SKM-1 (cell line): ENCODE measurements around the gene ARHGEF3.

ENCODE experiments used
- DNase-seq: peaks from one replicate; lab custom pipeline; 2025; ENCODE audit not compliant: unreplicated experiment; lab: John Stamatoyannopoulos, UW

The ARHGEF3 gene

GRCh38 chr3:56823984-56824703, 22.4 kb upstream of the ARHGEF3 start:
- DNase-seq, result no peak

DNA sequence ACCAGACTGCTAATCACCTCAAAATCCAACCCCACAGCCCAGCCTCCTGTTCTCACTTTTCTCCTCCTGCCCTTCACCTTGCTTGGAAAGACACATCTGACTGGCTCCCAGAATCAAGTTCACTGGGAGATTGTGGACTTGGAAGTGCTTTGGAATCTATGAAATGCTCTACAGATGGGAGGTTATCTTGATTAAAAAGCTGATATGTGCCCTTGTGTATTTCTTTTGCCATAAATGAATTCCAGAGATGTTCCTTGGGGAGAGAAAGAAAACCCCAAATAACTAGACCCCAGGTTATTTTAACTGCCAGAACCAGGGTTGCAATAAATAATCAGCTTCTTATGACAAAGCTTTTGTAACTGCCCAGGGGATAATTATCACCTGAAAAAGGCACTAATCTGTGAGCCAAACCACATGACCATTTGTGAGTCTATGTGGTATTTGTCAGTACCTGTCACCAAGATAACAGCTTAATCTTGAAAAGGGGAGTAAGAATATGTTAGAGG, 21.7 kb upstream of the ARHGEF3 start:
- DNase-seq, result no peak

DNA sequence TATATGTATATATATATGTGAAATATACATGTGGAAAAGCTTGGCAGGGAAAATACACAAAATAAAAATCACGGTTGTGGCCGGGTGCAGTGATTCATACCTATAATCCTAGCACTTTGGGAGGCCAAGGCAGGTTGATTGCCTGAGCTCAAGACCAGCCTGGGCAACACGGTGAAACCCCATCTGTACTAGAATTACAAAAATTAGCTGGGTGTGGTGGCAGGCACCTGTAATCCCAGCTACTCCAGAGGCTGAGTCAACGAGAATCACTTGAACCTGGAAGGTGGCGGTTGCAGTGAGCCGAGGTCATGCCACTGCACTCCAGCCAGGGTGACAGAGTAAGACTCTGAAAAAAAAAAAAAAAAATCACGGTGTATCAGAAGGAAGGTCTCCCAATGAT, 20.8 kb upstream of the ARHGEF3 start:
- DNase-seq, result no peak

DNA sequence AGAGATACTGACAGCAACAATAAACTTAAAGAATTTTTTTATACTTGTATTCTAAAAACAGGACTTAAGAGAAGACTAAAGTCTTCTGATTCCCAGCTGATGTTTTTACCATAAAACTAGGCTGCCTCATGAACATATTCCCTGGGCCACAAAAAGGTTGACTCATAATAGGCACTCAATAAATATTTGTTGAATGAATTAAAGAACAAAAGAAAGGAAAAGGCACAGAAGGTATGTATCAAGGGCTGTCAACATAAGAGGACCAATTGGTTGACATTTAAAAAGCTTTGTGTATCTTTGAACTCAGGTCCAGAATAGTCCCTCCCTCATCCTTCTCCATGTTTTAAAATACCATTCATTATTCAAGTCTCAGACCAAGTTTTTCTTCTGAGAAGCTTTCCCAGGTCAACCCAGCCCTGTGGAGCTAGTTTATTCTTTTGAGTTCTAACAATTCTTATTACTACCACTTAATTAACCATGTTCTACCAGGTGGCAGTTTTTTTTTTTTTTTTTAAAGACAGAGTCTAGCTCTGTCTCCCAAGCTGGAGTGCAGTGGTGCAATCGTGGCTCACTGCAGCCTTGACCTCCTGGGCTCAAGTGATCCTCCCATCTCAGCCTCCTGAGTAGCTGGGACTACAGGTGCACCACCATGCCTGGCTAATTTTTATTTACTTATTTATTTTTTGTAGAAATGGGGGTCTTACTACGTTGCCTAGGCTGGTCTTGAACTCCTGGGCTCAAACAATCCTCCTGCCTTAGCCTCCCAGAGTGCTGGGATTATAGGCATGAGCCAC, 17.5 kb upstream of the ARHGEF3 start:
- no peak for DNase-seq

DNA sequence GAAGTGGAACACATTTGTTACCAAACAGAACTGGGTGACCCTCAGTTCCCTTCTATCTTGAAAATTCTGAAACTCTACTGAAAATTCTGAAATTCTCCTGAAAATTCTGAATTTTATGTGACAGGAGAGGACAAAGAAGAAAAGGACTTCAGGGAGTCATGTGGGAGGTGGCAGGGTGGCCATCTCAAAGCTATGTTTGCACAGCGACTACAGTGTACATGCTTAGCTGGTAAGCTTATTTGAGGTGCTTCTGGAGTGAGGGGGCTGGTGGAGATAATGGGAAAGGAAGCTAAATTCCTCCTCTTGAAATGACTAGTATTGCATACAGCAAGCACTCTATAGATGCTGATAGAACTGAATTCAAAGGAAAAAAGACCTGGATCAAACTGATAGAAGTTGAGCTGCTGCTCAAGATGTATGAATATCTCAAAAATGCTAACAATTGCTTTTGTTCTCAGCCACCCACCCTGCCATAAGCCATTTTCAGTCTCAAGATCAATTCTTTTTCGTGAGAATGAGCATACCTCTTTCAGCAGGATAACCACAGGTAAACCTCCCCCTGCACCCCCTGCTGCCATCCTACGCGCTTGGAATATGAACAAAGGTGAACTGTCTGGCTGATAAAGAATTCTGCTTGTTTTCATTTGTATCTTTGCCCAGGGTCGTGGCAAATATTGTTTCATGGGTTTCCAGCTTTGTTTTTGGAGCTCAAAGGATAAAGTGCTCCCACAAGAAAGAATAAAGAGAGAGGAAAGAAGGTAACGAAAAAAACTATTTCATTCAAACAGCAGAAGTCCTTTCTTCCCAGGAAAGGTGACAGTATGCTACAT, 16.6 kb upstream of the ARHGEF3 start:
- DNase-seq, result no peak

- DNase-seq, result no peak
Observed at GRCh38 chr3:56817646-56818045, 15.9 kb upstream of the ARHGEF3 start.

DNA sequence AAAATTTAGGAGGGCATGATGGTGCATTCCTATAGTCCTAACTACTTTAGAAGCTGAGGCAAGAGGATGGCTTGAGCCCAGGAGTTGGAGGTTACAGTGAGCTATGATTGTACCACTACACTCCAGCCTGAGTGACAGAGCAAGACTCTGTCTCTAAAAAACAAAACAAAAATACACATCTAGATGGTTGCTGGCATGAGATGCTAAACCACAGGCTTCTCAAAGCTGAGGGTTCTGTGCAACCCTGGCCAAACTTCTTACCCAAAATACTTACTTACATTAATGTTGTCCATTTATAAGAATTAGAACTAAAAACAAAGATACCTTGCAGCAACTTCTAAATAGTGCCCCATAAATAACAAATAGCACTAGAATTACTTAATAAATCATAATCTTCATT, 14.3 kb upstream of the ARHGEF3 start:
- no peak for DNase-seq

DNA sequence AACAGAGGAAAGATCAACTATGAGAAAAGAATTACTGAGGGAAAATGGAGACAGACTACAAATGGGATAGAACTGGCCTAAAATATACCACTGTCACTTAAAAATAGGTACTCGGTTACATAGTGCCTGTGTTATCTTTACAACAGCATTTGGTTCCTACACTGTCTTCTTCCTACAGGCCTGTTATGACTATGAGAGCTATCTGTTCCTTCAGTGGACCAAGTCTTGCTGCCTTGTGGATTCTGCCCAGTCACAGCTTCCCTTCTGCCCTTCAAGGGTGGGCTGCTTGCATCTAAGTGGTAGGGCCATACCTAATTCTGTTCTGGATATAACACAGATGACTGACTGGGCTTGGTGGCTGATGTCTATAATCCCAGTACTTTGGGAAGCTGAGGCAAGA, 13.8 kb upstream of the ARHGEF3 start:
- DNase-seq, result no peak

DNA sequence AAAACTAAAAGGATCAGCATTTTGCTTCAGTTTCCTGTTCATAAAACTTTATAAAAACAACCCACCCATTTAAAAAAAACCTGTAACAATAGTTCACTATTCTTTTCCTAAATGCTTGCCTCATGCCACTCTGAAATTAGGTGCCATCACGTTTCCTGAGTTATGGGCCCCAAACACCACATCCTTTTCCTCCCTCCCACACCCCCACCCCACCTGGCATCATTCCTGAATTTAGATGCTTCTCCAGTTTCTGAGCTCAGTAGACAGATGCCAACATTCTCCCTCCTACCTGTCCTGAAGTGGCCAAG, 11.9 kb upstream of the ARHGEF3 start:
- DNase-seq, result no peak

GRCh38 chr3:56812754-56813652, 11.3 kb upstream of the ARHGEF3 start:
- DNase-seq, result no peak

GRCh38 chr3:56811546-56812202, 9.9 kb upstream of the ARHGEF3 start:
- no peak for DNase-seq

- DNase-seq, result no peak
Observed at GRCh38 chr3:56810577-56811545, 9.1 kb upstream of the ARHGEF3 start.

- no peak for DNase-seq
Observed at GRCh38 chr3:56806407-56806806, 4.7 kb upstream of the ARHGEF3 start.

- DNase-seq, result no peak
Observed at GRCh38 chr3:56802790-56803189, 1.0 kb upstream of the ARHGEF3 start.

DNA sequence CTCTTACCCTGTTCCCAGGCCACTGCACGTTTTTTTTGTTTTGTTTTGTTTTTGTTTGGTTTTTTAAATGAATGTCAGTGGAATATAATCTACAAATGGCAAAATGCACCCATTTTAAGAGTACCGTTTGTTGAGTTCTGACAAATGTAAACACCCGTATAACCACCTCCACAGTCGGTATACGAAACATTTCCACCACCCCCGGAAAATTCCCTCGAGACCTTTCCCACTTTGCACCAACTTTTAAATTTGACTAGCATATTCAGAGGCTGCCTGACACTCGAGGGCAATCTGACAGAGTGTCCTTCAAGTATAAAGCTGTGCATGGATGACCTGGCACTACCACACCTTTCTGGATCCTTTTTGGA, 613 bp upstream of the ARHGEF3 start:
- DNase-seq, result no peak

DNA sequence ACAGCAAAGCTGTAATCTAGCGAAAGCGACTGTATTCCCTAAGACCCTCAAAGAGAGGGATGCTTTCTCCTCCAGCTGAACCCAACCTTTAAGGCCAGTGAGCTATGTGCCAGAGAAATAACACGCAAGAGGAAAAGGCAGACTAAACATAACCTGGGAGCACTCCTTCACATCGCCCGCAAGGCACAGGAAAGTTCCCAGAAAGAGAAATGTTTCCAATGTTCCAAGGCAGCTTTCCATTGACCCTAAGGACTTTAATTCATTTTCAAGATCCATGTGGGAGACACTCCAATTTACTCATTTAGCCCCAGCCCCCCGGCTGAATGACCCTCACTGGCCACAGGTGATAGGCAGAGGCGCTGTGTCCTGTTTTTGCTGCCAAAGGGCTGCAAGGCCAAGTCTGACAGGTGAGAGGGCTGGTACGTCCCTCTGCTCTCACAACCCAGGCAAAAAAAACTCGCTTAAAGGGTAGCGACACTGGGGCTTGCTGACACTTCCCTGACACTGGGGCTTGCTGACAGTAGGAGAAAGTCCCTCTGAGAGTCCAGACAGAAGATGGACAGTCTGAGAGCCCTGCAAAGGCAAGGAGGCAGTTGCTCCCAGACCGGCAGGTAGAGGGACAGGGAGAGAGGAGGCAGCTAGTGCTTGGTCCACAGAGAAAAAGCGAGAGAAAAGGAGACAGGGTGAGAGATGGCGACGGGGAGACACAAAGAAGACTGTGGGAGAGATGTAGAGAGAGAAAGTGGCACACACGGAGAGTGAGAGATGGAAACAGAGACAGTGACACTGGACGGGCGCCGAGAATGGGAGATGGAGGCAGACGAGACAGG, 702 bp downstream of the ARHGEF3 start:
- DNase-seq, result no peak

DNA sequence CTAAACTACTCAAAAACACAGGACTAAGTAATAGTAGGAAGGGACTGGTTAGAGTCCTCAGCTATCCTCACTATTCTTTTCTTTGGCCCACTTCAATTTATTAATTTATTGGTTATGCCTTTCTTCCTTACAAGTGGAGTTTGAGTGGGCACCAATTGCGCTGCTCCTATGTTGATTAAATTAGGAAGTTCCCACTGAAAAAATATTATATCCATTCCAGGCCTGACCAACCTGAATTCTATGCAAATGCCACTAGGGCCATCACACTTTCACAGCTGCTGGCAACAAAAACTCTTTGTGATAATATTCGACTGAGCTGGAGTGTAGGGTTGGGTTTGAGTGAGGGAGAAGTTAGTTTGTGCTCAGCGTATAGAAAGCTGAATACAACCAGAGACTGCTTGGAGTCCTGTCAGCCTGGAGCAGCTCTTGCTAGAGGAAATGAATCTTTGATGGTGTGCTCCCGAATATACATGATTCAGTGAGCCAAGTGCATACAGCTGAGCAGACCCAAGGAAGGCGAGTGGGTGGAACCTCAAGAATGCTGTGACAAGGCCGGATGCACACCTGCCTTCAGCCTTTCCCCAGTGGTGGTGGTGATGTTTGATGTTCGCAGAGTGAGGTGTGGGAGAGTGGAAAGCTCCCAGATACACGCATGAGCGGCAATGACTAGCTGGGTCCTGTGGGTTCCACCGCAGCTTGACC, 1.5 kb downstream of the ARHGEF3 start:
- no peak for DNase-seq
